ENCODE data around the gene SMYD3.

GRCh38 chr1:246416261-246416660 lies 90.8 kb downstream of the SMYD3 start:
- TF ChIP-seq CTCF (IDR thresholded peaks at IDR 0.05), result no peak
- TF ChIP-seq POLR2A (IDR thresholded peaks at IDR 0.05), result no peak
- no peak for TF ChIP-seq POLR2AphosphoS5 (IDR thresholded peaks at IDR 0.05; ENCODE audit: insufficient read depth in 1 of 2, low read depth in 1 of 2)
